GM12875 (cell line): Measurements from ENCODE around the gene SLC4A5.

Experiments
- H3K4me3 ChIP-seq: one replicate; pipeline ENCODE4 v1.5.1; 2011; ENCODE audit warnings: low read depth, low read length, control low read depth
- CTCF ChIP-seq: IDR thresholded peaks from 2 replicates; pipeline ENCODE4 v1.5.1; 2011; ENCODE audit warnings: low read depth, mild to moderate bottlenecking, control low read depth, inconsistent platforms, low read length, moderate library complexity, borderline replicate concordance; ENCODE audit not compliant: insufficient read depth

Gene SLC4A5

GRCh38 chr2:74179063-74179865 is 164.0 kb downstream of the SLC4A5 start:
- H3K4me3 ChIP-seq: no peak overlapping the region
- TF ChIP-seq CTCF: no peak; the same call in 1 of the 2 replicates

GRCh38 chr2:74178211-74179062 is 164.8 kb downstream of the SLC4A5 start, which contains the start of gene MOB1A:
TSS of gene MOB1A (minus strand) at chr2:74178879. CDS start at chr2:74178674, 205 bp downstream.
- 0 out of 2 replicates have a peak, but pooled peaks have one; percentile 13 for TF ChIP-seq CTCF
- H3K4me3 ChIP-seq: peak within 1 kb of the TSS; percentile 86

- H3K4me3 ChIP-seq: peak overlapping the region; percentile 86
- TF ChIP-seq CTCF: no peak
Observed at GRCh38 chr2:74177696-74178095, 165.5 kb downstream of the SLC4A5 start.

- H3K4me3 ChIP-seq: no peak overlapping the region
- no peak for TF ChIP-seq CTCF
Observed at GRCh38 chr2:74174909-74175308, 168.3 kb downstream of the SLC4A5 start.

GRCh38 chr2:74168739-74169138 is 174.5 kb downstream of the SLC4A5 start:
- H3K4me3 ChIP-seq: no peak overlapping the region
- TF ChIP-seq CTCF: no peak
